CD14-positive monocyte (primary cell): ENCODE measurements around the gene CNTNAP2. TPM values are rescaled to one million over a fixed set of nuclear protein-coding genes. Genes with fewer than 3 reads are reported as not detected.

Source experiments
- DNase-seq, 3 donors: peaks; one replicate each; pipeline ENCODE4 v3.0.0-alpha.2; 2011 to 2022
- H2AFZ ChIP-seq: 2 replicates; pipeline ENCODE4 v1.6.0; 2012; ENCODE audit warnings: mild to moderate bottlenecking, low read depth, low read length, inconsistent platforms; ENCODE audit not compliant: insufficient read depth, poor library complexity, severe bottlenecking
- H3K27ac ChIP-seq, 2 donors: 1 replicate in 1 of 2; 2 replicates in 1 of 2; pipeline ENCODE4 v1.5.1; 2012 to 2013; ENCODE audit warnings: low read length in 2 of 2, control low read depth in 1 of 2, inconsistent platforms in 1 of 2, low read depth in 1 of 2, mild to moderate bottlenecking in 1 of 2
- H3K27me3 ChIP-seq, 2 donors: one replicate each; pipeline versions ENCODE4 v1.6.0 to v1.6.1; 2011 to 2013; ENCODE audit warnings: low read length in 2 of 2; ENCODE audit not compliant: control insufficient read depth in 2 of 2, insufficient read depth in 2 of 2
- H3K36me3 ChIP-seq, 2 donors: replicated peaks in 1 of 2; 1 replicate in 1 of 2; 2 replicates in 1 of 2; pipeline versions ENCODE4 v1.5.1 to v1.6.1; 2012 to 2013; ENCODE audit warnings: low read length in 2 of 2, control low read depth in 1 of 2, inconsistent platforms in 1 of 2, mild to moderate bottlenecking in 1 of 2; ENCODE audit not compliant: insufficient read depth in 2 of 2, control insufficient read depth in 1 of 2
- H3K4me1 ChIP-seq, 2 donors: 1 replicate in 1 of 2; 2 replicates in 1 of 2; pipeline versions ENCODE4 v1.5.1 to v1.6.1; 2012 to 2013; ENCODE audit warnings: low read length in 2 of 2, control low read depth in 1 of 2, inconsistent platforms in 1 of 2, mild to moderate bottlenecking in 1 of 2, moderate library complexity in 1 of 2; ENCODE audit not compliant: insufficient read depth in 2 of 2, control insufficient read depth in 1 of 2
- H3K4me2 ChIP-seq: replicated peaks from 2 replicates; pipeline ENCODE3; 2012; ENCODE audit warnings: low read length, moderate library complexity, mild to moderate bottlenecking; ENCODE audit not compliant: poor library complexity, severe bottlenecking; ENCODE audit errors: extremely low read depth
- H3K4me3 ChIP-seq, 3 experiments: fragments of 200-600 bp in 1 of 3; sonication (generic) in 1 of 3; replicated peaks in 1 of 3; 1 replicate in 2 of 3; 2 replicates in 1 of 3; pipeline ENCODE4 v1.5.1; 2011 to 2013; ENCODE audit warnings: low read length in 3 of 3, mild to moderate bottlenecking in 3 of 3, control low read depth in 2 of 3, low read depth in 2 of 3, inconsistent platforms in 1 of 3, moderate library complexity in 1 of 3
- H3K79me2 ChIP-seq: 2 replicates; pipeline ENCODE4 v1.6.0; 2012; ENCODE audit warnings: mild to moderate bottlenecking, control low read depth, inconsistent platforms, low read length, moderate library complexity; ENCODE audit not compliant: insufficient read depth
- H3K9ac ChIP-seq: 2 replicates; pipeline ENCODE4 v1.6.0; 2017; ENCODE audit warnings: low read length, mild to moderate bottlenecking; ENCODE audit not compliant: insufficient read depth, poor library complexity, severe bottlenecking
- H3K9me3 ChIP-seq, 2 donors: replicated peaks in 1 of 2; 1 replicate in 1 of 2; 2 replicates in 1 of 2; pipeline versions ENCODE4 v1.5.1 to v1.6.1; 2012 to 2013; ENCODE audit warnings: low read length in 2 of 2, control low read depth in 1 of 2; ENCODE audit not compliant: control insufficient read depth in 1 of 2, insufficient read depth in 1 of 2
- H4K20me1 ChIP-seq: 2 replicates; pipeline ENCODE4 v1.6.0; 2012; ENCODE audit warnings: mild to moderate bottlenecking, low read length, control low read depth, moderate library complexity; ENCODE audit not compliant: insufficient read depth
- H3K27ac Mint-ChIP-seq, 7 donors: one replicate each; pipeline ENCODE4 v1.8.0; 2020; ENCODE audit warnings: mild to moderate bottlenecking in 7 of 7, mixed read lengths in 7 of 7, moderate library complexity in 6 of 7, inconsistent platforms in 2 of 7
- H3K27me3 Mint-ChIP-seq, 3 donors: one replicate each; pipeline ENCODE4 v1.8.0; 2021 to 2022; ENCODE audit warnings: low read depth in 3 of 3, mild to moderate bottlenecking in 3 of 3, mixed read lengths in 3 of 3, moderate library complexity in 3 of 3, inconsistent platforms in 1 of 3
- H3K36me3 Mint-ChIP-seq, 2 donors: one replicate each; pipeline ENCODE4 v1.8.0; 2020; ENCODE audit warnings: mixed read lengths in 2 of 2, inconsistent platforms in 1 of 2, mild to moderate bottlenecking in 1 of 2
- H3K4me1 Mint-ChIP-seq: one replicate; pipeline ENCODE4 v1.8.0; 2020; ENCODE audit warnings: mild to moderate bottlenecking, mixed read lengths
- H3K4me3 Mint-ChIP-seq, 2 donors: one replicate each; pipeline ENCODE4 v1.8.0; 2020; ENCODE audit warnings: mild to moderate bottlenecking in 2 of 2, mixed read lengths in 2 of 2, moderate library complexity in 1 of 2
- H3K9me3 Mint-ChIP-seq, 7 donors: one replicate each; pipeline ENCODE4 v1.8.0; 2020 to 2022; ENCODE audit warnings: mixed read lengths in 7 of 7, mild to moderate bottlenecking in 6 of 7, moderate library complexity in 6 of 7, inconsistent platforms in 2 of 7
- WGBS: methylation state at CpG from one replicate; pipeline ENCODE4 v1.1.5; 2013; ENCODE audit warnings: missing lambda C conversion rate; ENCODE audit not compliant: insufficient coverage; 5-methylcytosine and 5-hydroxymethylcytosine counted together
- intact Hi-C, 2 donors: fragments of 100-400 bp; cut with micrococcal nuclease; formaldehyde crosslinking; loops; one replicate each; pipeline versions ENCODE4 v1.15.0 to v1.15.1; 2023
- polyA plus RNA-seq, 3 donors: library from polyadenylated mRNA; depleted of rRNA in 1 of 3; unstranded in 2 of 3; stranded (reverse) in 1 of 3; fragments of 300-500 nt in 2 of 3; fragments of >200 nt in 1 of 3; fragmentation: Illumina TruSeq in 2 of 3; gene quantifications; 1 replicate in 2 of 3; 2 replicates in 1 of 3; pipeline ENCODE4 v1.2.3, GENCODE V29; 2012 to 2021
- TF ChIP-seq, protein P1 (sequence below): fragments of 200-600 bp; IDR thresholded peaks from one replicate; pipeline ENCODE4 v1.8.0; 2022; ENCODE audit warnings: antibody characterized with exemption, mild to moderate bottlenecking

Gene CNTNAP2
- polyA plus RNA-seq, 3 donors: 0.01 TPM; not detected in 2

DNA sequence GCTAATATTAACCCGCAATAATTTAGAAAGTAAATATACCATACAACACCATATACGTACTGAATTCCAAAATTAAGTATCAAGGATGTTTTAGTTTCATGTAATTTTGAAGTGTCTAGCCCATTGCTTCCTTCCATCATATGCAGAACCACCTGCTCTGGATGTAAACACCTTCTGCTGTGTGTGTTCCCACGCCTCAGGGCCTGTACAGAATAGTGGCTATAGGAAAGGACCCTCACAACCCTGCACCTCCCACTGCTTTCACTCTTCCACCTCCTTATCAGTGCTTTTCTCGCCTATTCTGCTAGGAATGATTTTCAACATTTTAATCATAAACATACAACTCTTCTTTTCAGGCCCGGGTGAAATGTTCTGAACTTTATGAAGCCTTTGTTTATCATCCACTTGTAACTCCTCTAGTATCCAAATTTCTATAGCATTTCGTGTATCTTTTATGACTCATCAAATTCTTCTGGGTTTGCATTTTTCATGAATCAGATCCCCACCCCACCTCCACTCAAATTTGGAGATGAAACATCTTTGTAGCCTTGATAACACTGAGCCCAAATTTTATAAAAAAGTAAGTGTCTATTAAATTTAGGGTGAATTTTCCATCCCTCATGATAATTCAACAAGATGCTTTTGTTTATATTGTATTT, 1367.2 kb downstream of the CNTNAP2 start:
- Mint-ChIP-seq H3K4me3 (no peak overlapping the region), H3K36me3 (no peaks in the 10 kb centered on the region), H3K27ac (no peak overlapping the region), H3K4me1 (no peaks in the 10 kb centered on the region), H3K9me3 (peaks cover 2 to 11% (median 6%) of the 10 kb centered on the region in 7 donors), H3K27me3 (no peaks in the 10 kb centered on the region)
- no peaks in the 10 kb centered on the region for H4K20me1 ChIP-seq
- H3K36me3 ChIP-seq: no peaks in the 10 kb centered on the region
- H2AFZ ChIP-seq: no peak overlapping the region
- intact Hi-C loops: no loop called here
- H3K4me3 ChIP-seq: no peak overlapping the region
- H3K9ac ChIP-seq: no peak overlapping the region
- no peak for DNase-seq
- peaks cover 4 to 14% of the 10 kb centered on the region in 2 donors for H3K9me3 ChIP-seq
- WGBS: 83% methylated on average over 3 of the region's 6 CpGs
- H3K4me2 ChIP-seq: no peak overlapping the region
- H3K27me3 ChIP-seq: no peaks in the 10 kb centered on the region
- TF ChIP-seq, protein P1, sequence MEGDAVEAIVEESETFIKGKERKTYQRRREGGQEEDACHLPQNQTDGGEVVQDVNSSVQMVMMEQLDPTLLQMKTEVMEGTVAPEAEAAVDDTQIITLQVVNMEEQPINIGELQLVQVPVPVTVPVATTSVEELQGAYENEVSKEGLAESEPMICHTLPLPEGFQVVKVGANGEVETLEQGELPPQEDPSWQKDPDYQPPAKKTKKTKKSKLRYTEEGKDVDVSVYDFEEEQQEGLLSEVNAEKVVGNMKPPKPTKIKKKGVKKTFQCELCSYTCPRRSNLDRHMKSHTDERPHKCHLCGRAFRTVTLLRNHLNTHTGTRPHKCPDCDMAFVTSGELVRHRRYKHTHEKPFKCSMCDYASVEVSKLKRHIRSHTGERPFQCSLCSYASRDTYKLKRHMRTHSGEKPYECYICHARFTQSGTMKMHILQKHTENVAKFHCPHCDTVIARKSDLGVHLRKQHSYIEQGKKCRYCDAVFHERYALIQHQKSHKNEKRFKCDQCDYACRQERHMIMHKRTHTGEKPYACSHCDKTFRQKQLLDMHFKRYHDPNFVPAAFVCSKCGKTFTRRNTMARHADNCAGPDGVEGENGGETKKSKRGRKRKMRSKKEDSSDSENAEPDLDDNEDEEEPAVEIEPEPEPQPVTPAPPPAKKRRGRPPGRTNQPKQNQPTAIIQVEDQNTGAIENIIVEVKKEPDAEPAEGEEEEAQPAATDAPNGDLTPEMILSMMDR: no peak
- H3K27ac ChIP-seq: no peak overlapping the region
- H3K79me2 ChIP-seq: no peaks in the 10 kb centered on the region
- no peaks in the 10 kb centered on the region for H3K4me1 ChIP-seq

DNA sequence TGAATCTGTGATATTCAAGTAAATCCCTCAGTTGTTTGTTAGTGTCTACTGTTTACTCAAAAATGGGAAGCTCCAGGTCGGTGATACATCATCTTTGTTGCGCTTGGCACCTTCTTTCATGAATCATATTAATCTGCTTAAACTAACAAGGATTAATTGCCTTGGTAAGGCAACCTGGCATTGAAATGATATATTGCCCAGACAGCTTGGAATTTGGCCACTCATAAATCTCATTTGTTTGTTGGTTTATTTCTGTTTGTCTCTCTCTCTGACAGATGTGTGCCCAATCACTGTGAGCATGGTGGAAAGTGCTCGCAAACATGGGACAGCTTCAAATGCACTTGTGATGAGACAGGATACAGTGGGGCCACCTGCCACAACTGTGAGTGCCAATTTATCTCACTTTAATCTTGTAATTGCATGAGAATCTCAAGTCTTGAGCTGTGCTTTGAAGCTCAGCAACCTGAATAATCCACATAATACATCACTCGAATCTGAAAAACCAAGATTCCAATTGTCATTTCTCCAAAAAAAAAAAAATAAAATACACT, 1369.1 kb downstream of the CNTNAP2 start:
- no peak overlapping the region for H3K9ac ChIP-seq
- no peak overlapping the region for H3K4me3 Mint-ChIP-seq
- intact Hi-C loops: no loop called here
- H3K4me1 Mint-ChIP-seq: no peaks in the 10 kb centered on the region
- no peak for DNase-seq
- TF ChIP-seq, protein P1: no peak
- WGBS: 43% methylated on average over 1 of the region's 4 CpGs
- no peaks in the 10 kb centered on the region for H3K4me1 ChIP-seq
- no peaks in the 10 kb centered on the region for H4K20me1 ChIP-seq
- H3K36me3 Mint-ChIP-seq: no peaks in the 10 kb centered on the region
- H3K4me3 ChIP-seq: no peak overlapping the region
- H3K79me2 ChIP-seq: no peaks in the 10 kb centered on the region
- H3K36me3 ChIP-seq: no peaks in the 10 kb centered on the region
- H3K9me3 Mint-ChIP-seq: peaks cover 2 to 10% (median 4%) of the 10 kb centered on the region in 7 donors
- H3K9me3 ChIP-seq: peaks cover 5 to 18% of the 10 kb centered on the region in 2 donors
- H3K27ac ChIP-seq: no peak overlapping the region
- no peaks in the 10 kb centered on the region for H3K27me3 Mint-ChIP-seq
- H3K27ac Mint-ChIP-seq: no peak overlapping the region
- no peak overlapping the region for H2AFZ ChIP-seq
- no peaks in the 10 kb centered on the region for H3K27me3 ChIP-seq
- no peak overlapping the region for H3K4me2 ChIP-seq
